Stimulated activated CD4-positive, alpha-beta T cell treated with anti-CD3 and anti-CD28 coated beads, Interleukin-12 subunit alpha, Interleukin-12 subunit beta, amount 100 ng/mL, for 24 hours (primary cell): ENCODE data around the gene PTBP1.

Experiments
- DNase-seq, 2 experiments: peaks; one replicate each; pipeline ENCODE4 v3.0.0-alpha.2; 2020; ENCODE audit warnings: low read depth in 2 of 2

PTBP1 gene

GRCh38 chr19:797528-798414 is 519 bp downstream of the PTBP1 start:
- DNase-seq, result peak; percentile 79 to 85

GRCh38 chr19:798415-799075 is 1.3 kb downstream of the PTBP1 start:
- no peak for DNase-seq

GRCh38 chr19:799076-799881 is 2.0 kb downstream of the PTBP1 start:
- no peak for DNase-seq

DNA sequence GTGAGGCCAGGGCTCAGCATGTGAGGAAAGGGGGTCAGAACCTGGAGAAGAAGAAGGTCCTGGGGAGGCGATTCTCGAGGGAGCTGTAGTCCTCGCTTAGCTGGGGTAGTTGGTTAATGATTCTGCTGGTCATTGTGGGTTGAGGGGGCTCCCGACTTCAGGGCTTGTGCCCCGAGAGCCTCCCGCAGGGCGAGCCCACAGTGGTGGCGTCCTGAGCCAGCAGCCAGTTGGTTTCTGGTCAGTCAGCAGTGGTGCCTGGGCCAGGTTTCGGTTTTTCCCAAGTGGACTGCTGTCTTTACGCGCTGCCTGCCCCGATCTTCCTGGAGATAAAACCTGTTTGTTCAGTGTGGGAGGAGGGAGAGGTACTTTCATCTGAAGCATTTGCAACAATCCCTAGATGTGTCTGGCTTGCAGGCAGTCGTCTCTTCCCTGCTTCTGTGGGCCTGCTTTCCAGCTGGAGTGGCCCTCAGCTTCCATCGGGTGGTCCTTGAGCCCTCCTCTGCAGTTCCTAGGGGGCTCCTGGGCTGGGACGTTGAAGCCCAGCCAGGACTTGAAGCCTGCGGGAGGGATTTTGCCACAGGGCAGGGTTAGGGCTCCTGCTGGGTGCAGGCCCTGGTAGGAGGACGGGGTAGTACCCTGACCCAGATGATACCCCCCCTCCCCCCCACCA is 3.2 kb downstream of the PTBP1 start:
- no peak for DNase-seq

GRCh38 chr19:801030-801860 is 4.0 kb downstream of the PTBP1 start:
- DNase-seq, result no peak

GRCh38 chr19:801861-802497 is 4.7 kb downstream of the PTBP1 start:
- no peak for DNase-seq

DNA sequence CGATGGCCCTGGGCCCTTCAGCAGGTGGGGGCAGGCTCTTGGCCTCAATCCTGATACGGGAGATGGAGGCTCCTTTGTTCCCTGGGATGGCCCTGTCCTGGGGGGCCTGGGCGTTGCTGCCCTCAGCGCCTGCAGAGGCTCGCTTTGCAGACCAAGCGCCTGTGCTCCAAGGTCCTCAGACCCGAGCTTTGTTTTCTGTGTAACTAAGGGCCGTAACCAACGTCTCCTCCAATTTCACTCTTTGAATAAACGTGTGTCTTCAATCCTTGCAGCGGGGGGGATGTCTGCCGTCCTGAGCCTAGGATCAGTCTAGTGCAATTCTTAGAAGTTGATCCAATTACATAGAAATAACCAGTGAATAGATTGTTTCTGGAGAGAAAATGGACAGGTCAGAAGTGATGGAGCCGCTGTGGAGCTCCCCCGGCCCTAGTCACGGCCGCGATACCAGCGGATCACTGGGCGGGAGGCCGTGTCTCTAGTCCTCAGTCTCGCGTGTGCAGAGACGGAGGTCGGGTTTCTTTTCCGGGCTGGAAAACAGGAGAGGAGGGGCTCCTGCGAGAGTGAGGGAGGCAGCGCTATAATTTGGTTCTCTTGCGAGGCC is 5.3 kb downstream of the PTBP1 start:
- no peak for DNase-seq

GRCh38 chr19:803099-803561 is 5.9 kb downstream of the PTBP1 start:
- no peak for DNase-seq

GRCh38 chr19:803686-804418 is 6.6 kb downstream of the PTBP1 start:
- DNase-seq, result no peak

- DNase-seq, result no peak
Observed at GRCh38 chr19:804419-805165, 7.3 kb downstream of the PTBP1 start.

DNA sequence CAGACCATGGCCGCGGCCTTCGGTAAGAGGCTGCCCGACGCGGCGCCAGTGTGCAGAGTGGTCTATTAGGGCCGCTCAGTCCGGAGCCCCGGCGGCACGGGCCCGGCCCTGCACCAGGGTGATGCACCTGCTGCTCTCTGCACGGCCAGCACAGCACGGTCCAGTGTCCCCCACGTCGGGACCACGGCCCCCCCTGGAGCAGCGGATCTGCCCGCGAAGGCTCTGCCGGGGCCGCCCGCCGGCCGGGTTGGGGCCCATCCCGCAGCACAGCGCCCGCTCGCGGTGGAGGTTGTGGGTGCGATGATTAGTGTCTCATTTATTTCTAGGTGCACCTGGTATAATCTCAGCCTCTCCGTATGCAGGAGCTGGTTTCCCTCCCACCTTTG is 7.9 kb downstream of the PTBP1 start:
- DNase-seq, result no peak

- no peak for DNase-seq
Observed at GRCh38 chr19:805600-806550, 8.6 kb downstream of the PTBP1 start.

DNA sequence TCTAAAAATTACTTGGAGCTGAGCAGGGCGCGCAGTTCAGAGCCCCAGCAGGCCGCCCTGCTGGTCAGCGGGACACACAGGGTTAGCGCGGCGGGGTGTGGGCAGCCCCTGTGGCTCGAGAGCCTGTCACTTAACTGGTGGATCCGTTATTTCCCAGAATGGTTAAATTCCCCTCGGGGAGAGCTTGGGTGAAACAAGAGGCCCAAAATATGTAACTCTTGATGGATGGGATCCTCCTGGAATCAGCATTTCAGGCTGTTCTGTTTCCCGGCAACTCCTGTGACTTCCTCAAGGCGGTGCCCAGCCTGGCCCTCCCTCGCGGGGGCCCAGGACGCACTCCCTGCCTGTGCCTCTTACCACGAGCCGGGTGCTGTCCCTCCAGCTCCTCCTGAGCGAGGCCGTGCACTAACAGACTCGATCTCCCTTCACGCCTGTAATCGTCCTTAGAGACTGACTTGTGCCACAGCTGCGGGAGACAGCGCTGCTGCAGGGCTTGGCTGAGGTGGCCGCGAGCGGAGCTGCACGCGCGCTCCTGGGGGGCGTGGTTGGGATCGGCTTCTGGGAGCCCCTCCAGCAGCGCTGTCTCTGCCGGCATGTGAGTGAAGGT is 9.7 kb downstream of the PTBP1 start:
- no peak for DNase-seq

DNA sequence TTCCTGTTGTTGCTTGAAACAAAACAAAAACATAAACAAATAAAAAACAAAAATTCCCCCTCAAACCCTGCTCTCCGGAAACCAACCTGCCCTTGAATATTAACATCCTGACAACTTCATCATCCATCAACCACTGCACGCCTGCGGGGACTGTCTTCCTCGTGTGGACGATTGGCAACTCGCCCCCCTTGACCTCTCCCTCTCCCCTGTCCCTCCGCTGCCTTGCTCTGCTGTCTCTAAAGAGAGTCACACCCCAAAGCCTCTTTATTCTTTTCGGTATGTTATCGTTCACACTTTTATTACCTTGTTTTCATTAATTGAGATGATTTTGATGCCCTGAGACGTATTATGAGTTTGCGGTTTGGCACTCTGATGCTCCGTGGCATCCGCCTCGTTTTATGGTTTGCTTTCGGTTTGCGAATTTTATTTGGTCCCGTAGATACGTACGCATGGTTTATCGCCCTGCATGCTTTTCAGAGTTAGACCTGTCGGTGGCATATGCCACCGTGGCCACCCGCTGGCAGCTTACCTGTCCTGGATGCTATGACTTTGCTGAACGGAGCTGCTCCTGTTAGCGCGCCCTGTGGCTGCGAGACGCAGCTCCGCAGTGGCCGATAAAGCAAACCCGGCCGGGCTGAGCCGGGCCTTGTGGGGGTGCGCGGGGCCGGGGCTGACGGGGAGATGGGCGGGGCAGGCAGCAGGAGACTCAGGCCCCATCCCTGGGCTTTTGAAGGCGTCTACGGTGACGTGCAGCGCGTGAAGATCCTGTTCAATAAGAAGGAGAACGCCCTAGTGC is 10.6 kb downstream of the PTBP1 start:
- no peak for DNase-seq

GRCh38 chr19:808423-808775 is 11.1 kb downstream of the PTBP1 start:
- DNase-seq, result no peak
